ENCODE results near the gene NDRG4. TPM values are rescaled to one million over a fixed set of nuclear protein-coding genes. Genes with fewer than 3 reads are reported as not detected.

NDRG4 gene
- total RNA-seq, 1 donor from 2014 or later: 15.8 TPM

DNA sequence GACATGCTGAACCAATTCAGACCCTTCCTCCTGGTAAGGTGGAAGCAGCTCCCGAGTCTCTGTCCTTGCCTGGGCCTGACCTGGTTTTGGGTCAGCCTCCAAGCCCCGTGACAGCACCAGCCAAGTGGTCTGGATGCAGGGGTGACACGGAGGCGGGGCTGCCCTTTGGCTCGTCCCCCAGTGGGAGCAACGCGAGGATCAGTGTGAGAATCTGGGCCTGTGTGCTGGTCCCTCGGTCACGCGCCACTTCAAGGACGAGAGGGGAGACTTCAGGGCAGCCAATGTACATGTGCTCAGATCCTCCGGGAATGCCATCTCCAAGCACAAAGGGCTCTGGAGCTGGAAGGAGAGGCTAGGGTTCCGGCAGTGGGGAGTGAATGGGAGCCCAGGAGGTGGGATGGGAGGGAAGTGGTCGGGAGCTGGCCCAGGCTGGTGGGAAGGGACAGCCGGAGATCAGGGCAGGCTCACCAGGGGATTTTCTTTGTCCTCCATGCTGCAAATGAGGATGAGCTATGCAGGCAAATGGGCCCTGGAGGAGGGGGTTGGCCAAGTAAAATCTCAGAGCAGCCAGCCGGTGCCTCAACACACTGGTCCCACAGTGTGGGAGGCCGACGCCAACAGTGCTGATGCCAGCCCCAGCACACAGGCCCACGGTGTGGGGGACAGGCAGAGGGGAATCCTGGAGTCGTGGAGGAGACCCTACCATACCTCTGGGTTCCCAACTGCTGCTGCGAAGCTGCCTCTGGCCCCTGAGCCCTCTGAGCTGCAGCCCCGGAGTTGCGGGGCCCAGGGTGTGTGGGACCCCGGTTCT, 4.2 kb upstream of the NDRG4 start:
- no peak for DNase-seq (ENCODE audit: low read depth)

DNA sequence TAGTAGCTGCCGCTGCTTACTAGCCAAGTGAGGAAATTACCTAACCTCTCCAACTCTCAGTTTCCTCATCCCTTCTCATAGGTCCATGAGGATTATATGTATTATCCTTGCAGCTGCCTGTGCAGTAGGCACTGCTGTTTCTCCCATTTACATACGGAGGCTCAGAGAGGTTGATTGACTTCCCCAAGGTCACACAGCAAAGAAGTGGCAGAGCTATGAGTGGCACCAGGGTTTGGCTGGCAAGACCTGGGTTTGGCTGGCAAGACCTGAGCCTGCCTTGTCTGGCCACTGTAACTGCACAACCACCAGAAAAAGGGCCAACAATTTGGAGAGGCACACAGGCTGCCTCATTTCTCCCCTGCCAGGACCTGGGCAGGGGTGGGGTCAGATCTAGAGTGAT, 2.5 kb upstream of the NDRG4 start:
- no peak for DNase-seq (ENCODE audit: low read depth)

GRCh38 chr16:58497935-58498334, 2.0 kb upstream of the NDRG4 start:
- DNase-seq (ENCODE audit: low read depth): no peak

GRCh38 chr16:58498341-58499091, 1.4 kb upstream of the NDRG4 start:
- DNase-seq (ENCODE audit: low read depth): no peak

- DNase-seq (ENCODE audit: low read depth): no peak
Measured at GRCh38 chr16:58499092-58499511, 841 bp upstream of the NDRG4 start.

GRCh38 chr16:58500430-58501241, 693 bp downstream of the NDRG4 start:
- DNase-seq (ENCODE audit: low read depth): no peak

DNA sequence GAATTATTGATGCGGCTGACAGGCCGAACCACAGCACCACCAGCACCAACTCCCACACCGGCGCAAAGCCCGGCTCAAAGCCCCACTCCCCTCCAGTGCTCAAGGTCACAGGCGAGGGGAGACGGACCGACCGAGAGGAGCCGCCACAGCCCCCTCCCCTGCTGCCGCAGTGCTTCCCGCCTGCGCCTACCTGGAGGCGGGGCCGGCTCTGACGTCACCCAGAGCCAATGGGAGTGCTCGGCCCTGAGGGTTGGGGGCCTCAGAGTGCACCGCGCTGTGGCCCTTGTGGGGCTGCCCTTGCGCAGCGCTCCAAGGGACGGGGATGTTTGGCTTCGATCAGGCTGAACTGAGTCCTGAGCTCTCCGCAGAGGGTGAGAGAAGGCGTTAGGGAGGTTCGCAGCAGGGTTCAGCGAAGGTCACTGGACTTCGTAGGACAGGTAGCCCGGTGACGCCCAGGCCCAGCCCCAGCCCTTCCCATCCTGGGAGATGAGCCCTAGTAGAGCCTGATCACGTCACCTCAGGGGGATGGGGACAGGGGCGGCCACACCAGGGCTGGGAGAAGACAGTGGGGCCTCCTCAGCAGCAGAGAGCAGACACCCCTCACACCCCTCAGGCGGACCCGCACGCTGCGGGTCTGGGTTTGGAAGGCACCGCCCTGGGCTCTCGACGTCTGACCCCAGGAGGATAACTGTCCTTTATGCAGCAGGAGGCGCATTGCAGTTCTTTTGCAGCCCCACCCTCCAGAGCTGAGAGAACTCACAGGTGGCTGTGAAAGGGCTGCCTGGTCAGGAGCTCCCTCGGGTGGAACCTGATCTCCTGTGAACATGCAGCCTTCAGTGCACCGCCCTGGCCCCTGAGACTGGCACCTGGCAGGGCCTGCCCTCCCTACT, 1.5 kb downstream of the NDRG4 start:
- DNase-seq (ENCODE audit: low read depth): no peak

GRCh38 chr16:58502217-58502921, 2.4 kb downstream of the NDRG4 start:
- no peak for DNase-seq (ENCODE audit: low read depth)

DNA sequence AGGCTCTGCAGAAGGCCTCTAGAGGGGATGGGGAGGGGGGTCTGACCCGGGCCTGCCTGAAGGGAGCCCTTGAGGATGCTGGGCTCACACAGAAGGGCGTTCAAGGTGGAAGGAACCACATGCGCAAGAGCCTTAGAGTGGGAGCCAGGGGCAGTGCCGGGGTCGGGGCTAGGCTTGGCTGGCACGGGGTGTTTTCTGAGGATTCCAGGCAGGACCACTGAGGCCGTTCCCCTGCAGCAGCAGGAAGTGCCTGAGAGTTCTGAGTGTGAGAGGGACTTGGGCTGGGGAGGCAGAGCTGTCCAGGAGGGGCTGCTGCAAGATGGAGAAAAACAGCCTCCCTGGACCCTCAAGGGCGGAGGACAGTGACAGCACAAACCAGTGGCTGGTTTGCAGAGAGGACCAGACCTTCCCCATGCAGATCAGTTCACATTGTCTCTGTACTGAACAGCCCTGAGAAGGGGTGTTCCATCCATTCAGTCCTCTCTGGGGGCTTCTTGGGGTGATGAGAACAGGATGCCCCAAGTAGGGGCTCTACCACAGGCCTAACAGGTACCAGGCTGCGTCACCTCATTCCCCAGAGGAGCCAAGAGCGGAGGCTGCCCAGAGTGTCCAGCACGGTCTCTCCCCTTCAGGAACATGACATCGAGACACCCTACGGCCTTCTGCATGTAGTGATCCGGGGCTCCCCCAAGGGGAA, 3.4 kb downstream of the NDRG4 start:
- DNase-seq (ENCODE audit: low read depth): no peak

DNA sequence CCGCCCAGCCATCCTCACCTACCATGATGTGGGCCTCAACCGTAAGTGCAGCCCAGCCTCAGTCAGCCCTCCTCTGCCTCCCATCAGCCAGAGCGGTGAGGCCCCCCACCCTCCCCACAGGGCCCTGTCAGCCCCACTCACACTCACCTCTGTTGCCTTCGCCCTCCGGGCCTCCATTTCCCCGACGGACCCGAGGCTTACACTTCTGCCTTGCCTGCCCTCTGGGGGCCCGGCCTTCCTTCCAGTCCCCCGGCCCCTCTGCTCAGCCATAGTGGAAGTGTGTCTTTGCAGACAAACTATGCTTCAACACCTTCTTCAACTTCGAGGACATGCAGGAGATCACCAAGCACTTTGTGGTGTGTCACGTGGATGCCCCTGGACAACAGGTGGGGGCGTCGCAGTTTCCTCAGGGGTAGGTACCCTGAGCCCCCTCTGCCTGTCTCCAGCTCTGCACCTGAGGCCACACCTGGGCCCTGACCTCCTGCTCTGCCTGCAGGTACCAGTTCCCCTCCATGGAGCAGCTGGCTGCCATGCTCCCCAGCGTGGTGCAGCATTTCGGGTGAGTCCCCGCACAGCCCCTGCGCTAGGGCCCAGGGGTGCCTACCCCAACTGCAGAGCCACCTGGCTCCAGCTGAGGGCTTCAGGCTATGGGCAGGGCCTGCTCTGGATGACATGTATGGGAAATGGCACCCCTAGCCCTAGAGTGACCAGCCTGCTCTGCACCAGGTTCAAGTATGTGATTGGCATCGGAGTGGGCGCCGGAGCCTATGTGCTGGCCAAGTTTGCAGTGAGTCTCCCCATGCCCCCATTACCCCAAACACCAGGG, 4.1 kb downstream of the NDRG4 start:
- no peak for DNase-seq (ENCODE audit: low read depth)

- DNase-seq (ENCODE audit: low read depth): no peak
Measured at GRCh38 chr16:58506241-58507194, 6.6 kb downstream of the NDRG4 start.

GRCh38 chr16:58507195-58507962, 7.4 kb downstream of the NDRG4 start:
- no peak for DNase-seq (ENCODE audit: low read depth)

DNA sequence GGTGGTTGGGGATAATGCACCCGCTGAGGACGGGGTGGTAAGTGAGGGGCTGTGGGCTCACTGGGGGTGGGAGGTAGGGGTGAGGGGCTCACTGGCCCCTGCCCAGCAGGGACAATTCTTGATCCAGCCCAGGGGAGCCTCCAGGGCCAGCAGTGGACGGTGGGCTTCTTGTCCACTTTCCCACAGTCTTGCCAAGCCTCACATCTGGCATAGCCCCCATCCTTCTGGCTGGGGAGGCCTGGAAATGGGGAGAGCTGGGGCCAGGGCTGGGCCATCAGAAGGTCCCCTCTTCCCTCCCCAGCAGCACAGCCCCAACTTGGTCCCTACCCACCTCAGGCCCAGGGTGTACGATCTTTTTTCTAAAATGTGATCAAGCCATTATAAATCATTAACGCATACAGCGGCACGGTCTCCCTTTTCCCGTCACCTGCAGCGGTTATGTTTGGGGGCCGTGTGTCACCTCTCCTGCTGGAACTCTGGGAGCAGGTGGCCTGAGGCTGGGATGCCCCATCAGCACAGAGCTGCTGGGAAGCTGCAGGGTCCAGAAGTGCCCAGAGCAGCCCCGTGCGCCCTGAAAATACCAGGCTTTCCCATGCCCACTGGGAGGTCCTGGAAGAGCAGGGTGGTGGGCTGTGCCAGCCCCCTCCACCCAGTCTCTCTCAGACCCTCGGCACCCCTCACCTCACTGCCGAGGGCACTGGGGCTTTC, 8.2 kb downstream of the NDRG4 start:
- no peak for DNase-seq (ENCODE audit: low read depth)

DNA sequence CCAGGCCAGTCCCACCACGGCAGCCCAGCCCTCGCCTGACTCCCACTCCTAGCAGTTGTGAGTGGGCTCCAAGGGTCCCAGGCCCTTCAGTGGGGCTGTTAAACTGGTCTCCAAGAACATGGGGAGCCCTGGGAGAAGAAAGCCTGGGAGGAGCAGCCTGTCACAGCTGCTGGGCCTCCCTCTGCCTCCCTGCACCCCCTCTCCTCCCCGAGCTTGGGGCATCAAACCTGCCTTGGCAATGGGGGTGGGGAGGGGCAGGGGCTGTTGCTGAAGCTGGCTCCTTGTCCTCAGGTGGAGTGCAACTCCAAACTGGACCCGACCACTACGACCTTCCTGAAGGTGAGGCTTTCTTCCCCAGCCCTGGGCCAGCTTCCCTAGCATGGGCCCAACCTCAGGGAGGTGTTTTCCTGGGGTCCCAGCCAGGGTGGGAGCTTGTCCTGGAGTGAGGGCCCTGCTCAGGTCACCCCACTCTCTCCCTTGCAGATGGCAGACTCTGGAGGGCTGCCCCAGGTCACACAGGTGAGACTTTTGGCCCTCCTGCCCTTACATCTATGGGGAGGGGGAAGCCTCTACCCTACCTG, 8.8 kb downstream of the NDRG4 start:
- no peak for DNase-seq (ENCODE audit: low read depth)

DNA sequence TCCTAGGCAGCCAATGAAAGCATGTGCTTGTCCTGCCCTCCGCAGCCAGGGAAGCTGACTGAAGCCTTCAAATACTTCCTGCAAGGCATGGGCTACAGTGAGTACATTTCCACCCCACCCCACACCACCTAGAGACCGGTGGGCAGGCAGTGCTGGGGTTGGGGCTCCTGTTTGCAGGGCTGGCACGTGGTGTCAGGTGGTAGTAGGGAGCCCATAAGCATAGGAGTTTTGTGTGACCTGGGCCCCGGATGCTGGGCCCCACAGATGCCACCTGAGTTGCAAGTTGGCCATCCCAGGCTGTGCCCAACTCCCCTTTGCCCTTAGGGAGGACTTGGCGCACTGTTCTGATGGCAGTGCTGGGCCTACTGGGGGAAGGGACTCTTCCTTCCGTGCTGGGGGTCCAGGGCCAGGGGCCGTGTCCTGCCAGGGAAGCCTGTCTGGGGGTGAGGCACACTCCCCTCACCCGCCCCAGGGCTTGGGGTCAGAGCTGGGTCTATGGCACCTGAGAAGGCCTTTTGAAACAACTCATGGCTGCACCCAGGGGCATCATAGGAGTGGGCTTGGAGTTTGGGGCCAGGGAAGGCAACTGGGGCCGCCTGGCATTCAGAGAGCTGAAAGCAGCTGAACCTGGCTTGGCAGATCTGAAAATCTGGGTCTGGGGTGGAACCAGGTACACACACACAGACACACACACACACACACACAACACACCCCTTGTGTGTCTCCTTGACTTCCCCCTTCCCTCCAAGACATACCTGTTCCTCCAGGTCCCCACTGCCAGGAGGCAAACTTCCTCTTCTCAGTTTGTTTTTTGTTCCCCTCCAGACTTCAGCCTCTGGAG, 9.5 kb downstream of the NDRG4 start:
- no peak for DNase-seq (ENCODE audit: low read depth)
